Iris pigment epithelial cell (primary cell): ENCODE measurements around the gene PRKCB.

Source experiments
- DNase-seq: peaks from one replicate; pipeline ENCODE4 v3.0.0-alpha.2; 2011; ENCODE audit warnings: low read depth

PRKCB gene

GRCh38 chr16:23835390-23836077 is at the start of gene PRKCB:
PRKCB (plus strand) TSS chr16:23835983.
- DNase-seq, result peak; percentile 1

- no peak for DNase-seq
Observed at GRCh38 chr16:23786964-23787561, 48.7 kb upstream of the PRKCB start.

- no peak for DNase-seq
Observed at GRCh38 chr16:23788685-23789084, 47.1 kb upstream of the PRKCB start.

GRCh38 chr16:23795378-23795777 is 40.4 kb upstream of the PRKCB start:
- DNase-seq, result no peak

GRCh38 chr16:23796941-23797340 is 38.8 kb upstream of the PRKCB start:
- DNase-seq, result no peak

- peak; percentile 48 for DNase-seq
Observed at GRCh38 chr16:23801378-23801777, 34.4 kb upstream of the PRKCB start.

GRCh38 chr16:23802776-23803175 is 33.0 kb upstream of the PRKCB start:
- no peak for DNase-seq

GRCh38 chr16:23803591-23804123 is 32.1 kb upstream of the PRKCB start:
- peak; percentile 16 for DNase-seq

- DNase-seq, result no peak
Observed at GRCh38 chr16:23807028-23807427, 28.8 kb upstream of the PRKCB start.

GRCh38 chr16:23821467-23821866 is 14.3 kb upstream of the PRKCB start:
- DNase-seq, result no peak

GRCh38 chr16:23821875-23822688 is 13.7 kb upstream of the PRKCB start:
- DNase-seq, result no peak

GRCh38 chr16:23823475-23824384 is 12.1 kb upstream of the PRKCB start:
- DNase-seq, result no peak

GRCh38 chr16:23824909-23825308 is 10.9 kb upstream of the PRKCB start:
- DNase-seq, result no peak

GRCh38 chr16:23826528-23827045 is 9.2 kb upstream of the PRKCB start:
- DNase-seq, result no peak

GRCh38 chr16:23827057-23827456 is 8.7 kb upstream of the PRKCB start:
- no peak for DNase-seq

- no peak for DNase-seq
Observed at GRCh38 chr16:23829454-23829853, 6.3 kb upstream of the PRKCB start.

GRCh38 chr16:23830276-23830675 is 5.5 kb upstream of the PRKCB start:
- no peak for DNase-seq

- DNase-seq, result no peak
Observed at GRCh38 chr16:23832882-23833281, 2.9 kb upstream of the PRKCB start.

GRCh38 chr16:23833504-23833903 is 2.3 kb upstream of the PRKCB start:
- no peak for DNase-seq

GRCh38 chr16:23833960-23834685 is 1.7 kb upstream of the PRKCB start:
- no peak for DNase-seq

GRCh38 chr16:23836078-23836403 is 258 bp downstream of the PRKCB start:
- no peak for DNase-seq
